Endothelial cell (in vitro differentiated cells): Measurements from ENCODE around the gene FXYD6. TPM values are rescaled to one million over a fixed set of nuclear protein-coding genes. Genes with fewer than 3 reads are reported as not detected.

Experiments
- DNase-seq: peaks from one replicate; pipeline ENCODE4 v3.0.0; 2021; ENCODE audit warnings: low spot score
- H3K27ac Mint-ChIP-seq: one replicate; pipeline ENCODE4 v1.8.0; 2021; ENCODE audit warnings: mixed read lengths, inconsistent platforms; ENCODE audit not compliant: unreplicated experiment
- H3K27me3 Mint-ChIP-seq: one replicate; pipeline ENCODE4 v1.8.0; 2021; ENCODE audit warnings: mild to moderate bottlenecking, moderate library complexity, mixed read lengths, inconsistent platforms; ENCODE audit not compliant: unreplicated experiment
- H3K36me3 Mint-ChIP-seq: one replicate; pipeline ENCODE4 v1.8.0; 2021; ENCODE audit warnings: mild to moderate bottlenecking, low read depth, mixed read lengths, inconsistent platforms; ENCODE audit not compliant: unreplicated experiment
- H3K4me1 Mint-ChIP-seq: one replicate; pipeline ENCODE4 v1.8.0; 2021; ENCODE audit warnings: mild to moderate bottlenecking, mixed read lengths, inconsistent platforms; ENCODE audit not compliant: unreplicated experiment
- H3K4me3 Mint-ChIP-seq: one replicate; pipeline ENCODE4 v1.8.0; 2021; ENCODE audit warnings: mild to moderate bottlenecking, mixed read lengths, inconsistent platforms; ENCODE audit not compliant: unreplicated experiment
- H3K9me3 Mint-ChIP-seq: one replicate; pipeline ENCODE4 v1.8.0; 2021; ENCODE audit warnings: mixed read lengths, inconsistent platforms; ENCODE audit not compliant: unreplicated experiment
- CTCF ChIP-seq: fragments of 200-600 bp; sonication (generic); IDR thresholded peaks from one replicate; pipeline ENCODE4 v1.5.0; 2021; ENCODE audit warnings: antibody characterized with exemption; ENCODE audit not compliant: unreplicated experiment
- total RNA-seq: library from RNA; stranded (reverse); fragmentation: NEBNext Ultra II Directional; extraction: Animal tissue kit (Norgen Biotek cat#: 25700); gene quantifications from one replicate; pipeline ENCODE4 v1.2.1, GENCODE V29; 2021; ENCODE audit not compliant: unreplicated experiment

The FXYD6 gene
- total RNA-seq, 1 donor from 2014 or later, result 18.1 TPM

- Mint-ChIP-seq H3K36me3 (no peaks in the 10 kb centered on the region), H3K27me3 (peaks cover 10% of the 10 kb centered on the region), H3K4me3 (no peak overlapping the region), H3K4me1 (peaks cover 18% of the 10 kb centered on the region), H3K9me3 (no peaks in the 10 kb centered on the region), H3K27ac (no peak overlapping the region)
- no peak for DNase-seq
- TF ChIP-seq CTCF, result no peak
Observed at GRCh38 chr11:117871160-117871559, 5.3 kb downstream of the FXYD6 start.

- Mint-ChIP-seq H3K27ac (no peak overlapping the region), H3K27me3 (peaks cover 8% of the 10 kb centered on the region), H3K4me1 (peaks cover 12% of the 10 kb centered on the region), H3K36me3 (no peaks in the 10 kb centered on the region), H3K4me3 (no peak overlapping the region), H3K9me3 (no peaks in the 10 kb centered on the region)
- no peak for TF ChIP-seq CTCF
- DNase-seq, result no peak
Observed at GRCh38 chr11:117870103-117870952, 6.1 kb downstream of the FXYD6 start.

GRCh38 chr11:117869604-117870003 lies 6.9 kb downstream of the FXYD6 start:
- Mint-ChIP-seq H3K4me3 (no peak overlapping the region), H3K9me3 (no peaks in the 10 kb centered on the region)

GRCh38 chr11:117868815-117869561 lies 7.5 kb downstream of the FXYD6 start:
- H3K27ac Mint-ChIP-seq, result no peak overlapping the region
- no peaks in the 10 kb centered on the region for H3K36me3 Mint-ChIP-seq
- TF ChIP-seq CTCF, result no peak
- H3K27me3 Mint-ChIP-seq, result peaks cover 5% of the 10 kb centered on the region
- DNase-seq, result no peak
- H3K4me3 Mint-ChIP-seq, result no peak overlapping the region
- peaks cover 1% of the 10 kb centered on the region for H3K4me1 Mint-ChIP-seq
- H3K9me3 Mint-ChIP-seq, result no peaks in the 10 kb centered on the region

More at GRCh38 chr11:117869604-117870003, 6.9 kb downstream of the FXYD6 start:
- no peak for TF ChIP-seq CTCF
- Mint-ChIP-seq H3K36me3 (no peaks in the 10 kb centered on the region), H3K27me3 (peaks cover 5% of the 10 kb centered on the region), H3K27ac (no peak overlapping the region), H3K4me1 (peaks cover 7% of the 10 kb centered on the region)
- DNase-seq, result no peak

- no peaks in the 10 kb centered on the region for H3K9me3 Mint-ChIP-seq
- no peak for TF ChIP-seq CTCF
- no peaks in the 10 kb centered on the region for H3K36me3 Mint-ChIP-seq
- no peak overlapping the region for H3K27ac Mint-ChIP-seq
- no peak for DNase-seq
- H3K27me3 Mint-ChIP-seq, result peaks cover 3% of the 10 kb centered on the region
- H3K4me3 Mint-ChIP-seq, result no peak overlapping the region
- peaks cover 2% of the 10 kb centered on the region for H3K4me1 Mint-ChIP-seq
Observed at GRCh38 chr11:117868088-117868487, 8.4 kb downstream of the FXYD6 start.
